GM19438 (cell line): ENCODE results near the gene SLC35A4.

Source experiments
- ATAC-seq: cut with Tn5 transposase; IDR thresholded peaks from one replicate; pipeline ENCODE4 v1.9.1; 2021; ENCODE audit warnings: low read depth; ENCODE audit not compliant: unreplicated experiment

Gene SLC35A4, protein sequence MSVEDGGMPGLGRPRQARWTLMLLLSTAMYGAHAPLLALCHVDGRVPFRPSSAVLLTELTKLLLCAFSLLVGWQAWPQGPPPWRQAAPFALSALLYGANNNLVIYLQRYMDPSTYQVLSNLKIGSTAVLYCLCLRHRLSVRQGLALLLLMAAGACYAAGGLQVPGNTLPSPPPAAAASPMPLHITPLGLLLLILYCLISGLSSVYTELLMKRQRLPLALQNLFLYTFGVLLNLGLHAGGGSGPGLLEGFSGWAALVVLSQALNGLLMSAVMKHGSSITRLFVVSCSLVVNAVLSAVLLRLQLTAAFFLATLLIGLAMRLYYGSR

DNA sequence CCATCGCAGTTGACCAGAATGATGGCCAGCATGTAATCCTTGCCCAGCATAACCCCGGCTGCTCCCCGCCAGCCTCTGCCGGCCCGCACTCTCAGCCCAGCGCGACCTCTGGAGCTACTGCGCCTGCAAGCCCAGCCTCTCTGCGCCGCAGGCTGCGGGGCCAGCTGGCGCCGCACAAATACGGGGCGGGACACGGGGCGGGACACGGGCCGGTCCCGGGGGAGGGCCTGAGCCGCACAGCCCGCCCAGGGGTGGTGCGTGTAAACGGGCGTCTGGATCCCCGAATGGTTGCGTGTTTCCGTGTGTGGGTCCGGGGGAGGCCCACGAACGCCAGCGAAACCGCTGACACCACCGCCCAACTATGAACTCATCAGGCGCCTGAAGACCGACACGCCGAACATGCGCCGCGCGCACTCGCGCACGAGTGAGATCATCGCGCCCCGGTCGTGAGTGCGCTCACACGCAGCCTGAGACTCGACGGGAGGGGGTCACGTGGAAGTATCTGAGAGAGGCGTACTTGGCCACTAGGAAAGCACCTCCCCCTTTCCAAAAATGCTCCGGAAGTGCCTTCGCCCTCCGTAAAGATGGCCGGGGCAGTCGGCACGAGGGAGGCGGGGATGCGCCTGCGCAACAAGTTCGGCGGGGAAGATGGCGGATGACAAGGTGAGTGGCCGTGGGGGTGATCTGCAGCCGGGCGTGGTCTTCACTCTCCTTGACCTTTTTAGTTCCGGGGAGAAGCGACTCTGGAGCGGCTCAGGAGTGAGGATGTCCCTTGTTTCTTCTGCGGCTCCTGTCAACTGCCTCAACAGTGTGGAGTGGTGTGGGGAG lies at the start of gene SLC35A4, which contains the start of gene APBB3:
Gene SLC35A4 (plus strand): TSS at position 633 of the 828 bp plus-strand sequence. CDS start 2,342 bp downstream, outside the sequence.
Gene APBB3 (minus strand): TSS at position 403 of the 828 bp plus-strand sequence. CDS start 353 bp downstream, at position 50.
- ATAC-seq: peak; percentile 87

DNA sequence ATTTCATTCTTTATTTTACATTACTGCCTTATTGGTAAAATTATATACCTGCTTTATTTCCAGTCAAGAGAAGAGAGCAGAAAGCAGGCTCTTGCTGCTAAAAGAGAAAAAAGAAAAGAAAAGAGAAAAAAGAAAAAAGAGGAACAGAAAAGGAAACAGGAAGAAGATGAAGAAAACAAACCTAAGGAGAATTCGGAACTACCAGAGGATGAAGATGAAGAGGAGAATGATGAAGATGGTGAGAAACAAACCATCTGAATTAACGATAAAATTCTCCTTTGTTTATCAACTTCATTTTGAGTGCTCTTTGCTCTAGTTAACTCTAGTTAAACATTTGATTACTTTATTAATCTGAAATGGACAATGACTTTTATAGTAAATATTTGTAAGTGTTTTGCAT lies 40.6 kb upstream of the SLC35A4 start:
- no peak for ATAC-seq

DNA sequence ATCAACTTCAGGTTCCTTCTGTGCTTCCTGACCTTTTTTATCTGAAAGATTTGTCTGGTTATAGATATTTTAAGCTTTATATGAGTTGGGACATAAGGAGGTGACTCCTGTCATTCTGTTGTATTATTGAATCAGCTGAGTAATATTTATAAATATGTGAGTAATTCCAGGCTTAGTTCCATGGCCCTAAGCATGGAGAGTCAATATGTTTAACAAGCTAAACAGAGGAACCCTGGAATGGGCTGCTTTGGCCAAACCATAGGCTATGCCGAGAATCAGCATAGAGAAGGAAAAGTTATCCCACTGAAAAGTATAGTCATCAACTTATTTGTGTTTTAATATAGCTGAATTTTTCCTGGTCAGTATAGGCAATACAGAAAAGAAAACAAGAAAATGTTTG lies 24.4 kb upstream of the SLC35A4 start:
- no peak for ATAC-seq

DNA sequence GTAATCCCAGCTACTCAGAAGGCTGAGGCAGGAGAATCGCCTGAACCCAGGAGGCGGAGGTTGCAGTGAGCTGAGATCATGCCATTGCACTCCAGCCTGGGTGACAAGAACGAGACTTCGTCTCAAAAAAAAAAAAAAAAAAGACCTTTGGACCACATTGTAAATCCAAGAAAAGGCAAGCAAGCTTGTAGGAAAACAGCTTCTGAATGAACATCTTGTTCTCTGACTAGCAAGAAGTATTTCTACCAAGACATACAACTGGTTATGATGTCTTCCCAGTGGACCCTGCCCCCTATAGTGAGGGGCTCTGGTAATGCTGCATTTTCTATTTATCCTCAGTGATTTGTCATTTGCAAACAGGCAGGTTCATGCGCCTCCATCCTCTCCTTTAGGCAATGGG lies 21.7 kb upstream of the SLC35A4 start:
- ATAC-seq: no peak

DNA sequence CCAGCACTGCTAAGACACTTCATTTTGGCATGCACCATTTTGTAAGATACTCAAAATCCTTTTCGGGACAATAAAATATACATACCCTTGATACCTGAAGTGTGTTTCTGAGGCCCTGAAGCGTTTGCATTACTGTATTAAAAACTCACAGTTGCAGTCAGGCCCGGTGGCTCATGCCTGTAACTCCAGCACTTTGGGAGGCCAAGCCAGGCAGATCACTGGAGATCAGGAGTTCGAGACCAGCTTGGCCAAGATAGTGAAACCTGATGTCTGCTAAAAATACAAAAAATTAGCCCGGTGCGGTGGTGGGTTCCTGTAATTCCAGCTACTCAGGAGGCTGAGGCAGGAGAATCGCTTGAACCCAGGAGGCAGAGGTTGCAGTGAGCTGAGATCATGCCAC lies 19.6 kb upstream of the SLC35A4 start:
- no peak for ATAC-seq

DNA sequence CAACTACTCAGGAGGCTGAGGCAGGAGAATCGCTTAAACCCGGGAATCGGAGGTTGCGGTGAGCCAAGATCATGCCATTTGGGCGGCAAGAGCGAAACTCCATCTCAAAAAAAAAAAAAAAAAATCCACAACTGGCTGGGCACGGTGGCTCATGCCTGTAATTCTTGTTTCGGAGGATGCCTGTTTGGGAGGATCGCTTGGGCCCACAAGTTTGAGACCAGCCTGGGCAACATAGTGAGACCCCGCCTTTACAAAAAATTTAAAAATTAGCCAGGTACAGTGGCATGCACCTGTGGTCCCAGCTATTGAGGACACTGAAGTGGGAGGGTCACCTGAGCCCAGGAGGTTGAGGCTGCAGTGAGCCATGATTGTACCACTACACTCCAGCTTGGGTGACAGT lies 19.0 kb upstream of the SLC35A4 start:
- no peak for ATAC-seq

DNA sequence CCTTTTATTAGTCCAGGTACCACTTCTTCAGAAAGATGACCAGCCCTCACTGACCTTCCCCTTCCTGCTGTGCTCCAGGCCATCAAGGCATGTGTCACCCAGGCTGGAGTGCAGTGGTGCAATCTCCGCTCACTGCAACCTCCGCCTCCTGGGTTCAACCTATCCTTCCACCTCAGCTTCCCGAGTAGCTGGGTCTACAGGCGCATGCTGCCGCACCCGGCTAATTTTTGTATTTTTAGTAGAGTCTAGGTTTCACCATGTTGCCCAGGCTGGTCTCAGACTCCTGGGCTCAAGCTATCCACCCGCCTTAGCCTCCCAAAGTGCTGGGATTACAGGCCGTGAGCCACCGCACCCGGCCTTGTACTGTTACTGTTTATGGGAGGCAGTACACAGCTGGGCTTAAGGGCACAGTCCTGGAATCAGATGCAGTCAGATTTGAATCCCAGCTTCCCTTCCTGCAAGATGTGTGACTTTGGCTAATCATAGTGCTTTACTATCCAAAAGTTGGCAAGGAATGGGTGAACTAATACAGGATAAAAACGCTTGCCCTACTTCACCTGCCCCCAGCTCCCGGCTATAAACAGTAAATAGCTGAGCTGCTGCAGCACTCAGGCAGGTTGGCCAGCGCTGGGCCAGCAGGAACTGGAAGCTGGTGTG lies 17.6 kb upstream of the SLC35A4 start:
- ATAC-seq: no peak

DNA sequence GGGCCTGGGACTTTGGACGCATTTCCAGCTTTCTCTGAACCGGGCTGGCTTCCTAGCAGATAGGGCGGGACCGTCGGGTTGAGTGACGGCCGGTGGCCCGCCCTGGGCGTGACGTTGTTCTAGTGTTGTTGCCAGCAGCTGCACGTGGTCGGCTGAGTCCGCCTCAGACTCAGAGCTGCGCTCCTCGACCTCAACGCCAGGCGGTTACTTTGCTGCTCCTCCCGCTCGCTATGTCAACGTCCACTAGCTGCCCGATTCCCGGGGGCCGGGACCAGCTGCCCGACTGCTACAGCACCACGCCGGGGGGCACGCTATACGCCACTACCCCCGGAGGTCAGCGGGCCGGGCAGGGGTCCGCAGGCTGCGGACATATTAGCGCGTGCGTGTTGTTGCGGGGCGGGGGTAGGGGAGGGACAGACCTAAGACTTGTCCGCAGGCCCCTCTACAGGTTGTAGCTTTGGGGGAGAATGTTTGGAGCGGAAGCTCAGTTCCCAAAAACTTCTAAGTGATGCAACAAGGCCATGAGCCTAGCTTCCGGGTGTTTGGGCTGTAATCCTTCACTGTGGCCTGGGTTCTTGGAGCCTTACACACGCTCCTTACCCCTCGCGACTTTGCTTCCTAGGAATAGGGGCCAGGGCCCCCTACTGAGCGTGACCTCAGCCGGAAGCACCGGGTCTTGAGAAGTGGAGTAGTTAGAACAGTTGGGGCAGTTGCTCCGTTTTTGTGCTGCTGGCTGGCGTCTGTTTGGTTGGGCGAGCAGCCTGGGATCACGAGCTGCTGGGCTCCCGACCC lies 16.9 kb upstream of the SLC35A4 start, which contains the start of gene EIF4EBP3:
Gene EIF4EBP3 (plus strand): TSS at position 155 of the 792 bp plus-strand sequence. CDS start 76 bp downstream, at position 231.
- ATAC-seq: peak; percentile 98

DNA sequence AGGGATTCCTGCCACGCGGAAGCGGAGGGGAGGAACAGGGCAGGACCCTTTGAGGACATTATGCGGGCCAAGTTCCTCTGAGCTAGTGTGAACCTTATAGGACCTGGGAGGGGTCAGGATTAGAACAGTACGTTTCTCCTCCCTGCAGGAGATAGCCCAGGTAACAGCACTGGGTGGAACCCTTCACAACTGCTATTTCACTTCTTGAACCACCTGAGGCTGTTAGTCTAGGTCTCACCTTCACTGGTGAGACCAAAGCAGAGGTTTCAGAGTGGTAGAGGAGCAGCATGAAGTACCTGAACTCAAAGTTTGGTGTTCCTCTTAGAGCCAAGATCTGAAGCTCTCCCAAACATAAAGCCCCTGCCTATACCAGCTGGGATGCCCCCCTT lies 16.3 kb upstream of the SLC35A4 start:
- ATAC-seq: no peak

DNA sequence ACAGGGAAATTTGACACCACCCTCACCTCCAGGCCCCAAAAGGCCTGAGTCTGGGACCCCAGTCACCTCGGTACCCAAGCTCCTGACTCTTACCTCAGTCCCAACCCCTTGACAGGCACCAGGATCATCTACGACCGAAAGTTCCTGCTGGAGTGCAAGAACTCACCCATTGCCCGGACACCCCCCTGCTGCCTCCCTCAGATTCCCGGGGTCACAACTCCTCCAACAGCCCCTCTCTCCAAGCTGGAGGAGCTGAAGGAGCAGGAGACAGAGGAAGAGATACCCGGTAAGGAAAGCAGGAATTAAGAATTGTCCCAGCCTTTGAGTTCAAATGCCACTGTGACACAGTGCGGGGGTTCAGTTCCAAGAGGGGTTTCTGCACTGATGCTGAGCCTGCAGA lies 15.8 kb upstream of the SLC35A4 start:
- ATAC-seq: no peak

DNA sequence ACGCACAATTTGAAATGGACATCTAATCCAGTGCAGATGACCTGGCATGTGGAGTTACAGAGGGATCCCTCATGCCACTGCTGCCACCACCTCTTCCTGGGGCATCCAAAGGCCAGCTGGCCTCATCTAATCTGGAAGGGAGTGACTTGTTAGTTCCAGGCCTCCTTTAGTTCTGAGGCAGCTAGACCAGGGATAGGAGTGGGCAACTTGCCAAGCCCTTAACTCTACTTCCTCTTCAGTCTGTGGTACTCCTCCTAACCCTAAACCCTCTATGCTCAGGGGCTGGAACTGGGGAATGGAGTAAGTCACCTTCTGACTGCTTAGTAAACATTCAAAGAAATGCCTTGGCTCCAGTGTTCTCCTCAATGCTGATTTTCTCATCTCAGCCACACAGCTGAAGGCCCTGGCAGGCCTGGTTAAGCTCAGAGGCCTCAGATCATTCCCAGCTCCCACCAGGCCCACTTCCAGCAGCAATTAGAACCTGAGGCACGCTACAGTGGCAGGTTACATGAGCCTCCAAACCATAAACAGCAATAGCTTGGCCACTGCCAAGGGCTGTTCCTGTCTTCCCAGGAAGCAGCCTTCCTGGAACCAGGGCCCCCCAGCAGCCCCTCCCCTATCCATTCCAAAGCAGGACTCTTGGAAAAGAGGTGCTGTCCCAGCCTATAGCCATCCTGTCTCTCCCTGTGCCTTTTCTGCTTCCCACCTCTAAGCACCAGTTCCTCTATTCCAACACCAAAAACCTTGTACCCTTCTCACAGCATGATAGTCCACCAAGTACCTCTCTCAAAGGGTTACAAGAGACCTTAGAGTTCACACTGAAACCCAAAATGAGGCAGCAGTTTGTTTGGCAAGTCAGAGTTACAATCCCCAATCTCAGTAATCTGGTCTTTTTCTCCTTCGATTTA lies 15.1 kb upstream of the SLC35A4 start:
- ATAC-seq: no peak

DNA sequence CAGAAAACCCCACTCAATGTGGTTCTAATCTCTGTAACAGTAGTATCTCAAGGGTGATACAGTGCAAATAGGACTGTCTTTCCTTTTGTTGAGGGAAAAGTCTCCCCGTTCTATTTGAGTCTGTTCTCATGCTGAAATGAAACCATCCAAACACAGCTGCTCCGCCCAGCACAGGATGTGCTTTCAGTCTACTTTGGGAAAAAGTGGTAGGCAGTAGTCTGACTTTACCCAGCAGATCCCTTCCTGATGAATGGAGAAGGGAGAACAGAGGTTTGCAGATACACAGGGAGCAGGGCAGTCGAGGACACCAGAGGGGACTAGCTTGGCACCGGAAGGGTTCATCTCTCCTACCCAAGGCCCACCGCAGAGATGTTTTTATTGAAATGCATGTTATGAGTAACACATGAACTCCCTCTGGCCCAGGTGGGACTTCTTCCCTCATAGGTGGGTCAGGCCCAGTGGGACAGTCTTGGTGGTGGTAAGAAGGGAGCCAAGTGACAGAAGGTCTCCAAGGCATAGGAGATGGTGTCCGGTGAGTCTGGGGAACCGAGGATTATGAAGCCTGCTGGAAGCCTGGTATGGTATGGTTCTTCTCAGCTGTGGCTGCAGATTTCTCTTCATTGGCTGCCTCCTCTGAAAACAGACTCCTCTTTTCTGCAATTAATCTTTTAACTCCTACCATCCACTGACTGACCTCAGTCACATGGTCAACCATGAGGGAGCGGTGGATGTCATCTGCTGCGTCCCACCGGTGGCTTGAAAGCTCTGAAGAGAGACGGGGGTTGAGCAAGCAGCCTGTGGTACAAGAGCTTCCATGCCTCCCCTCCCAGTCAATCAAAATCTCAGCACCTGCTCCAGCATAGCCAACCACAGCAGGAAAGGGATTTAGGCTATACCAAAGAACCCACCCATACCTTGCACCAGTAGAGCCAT lies 14.2 kb upstream of the SLC35A4 start:
- no peak for ATAC-seq

DNA sequence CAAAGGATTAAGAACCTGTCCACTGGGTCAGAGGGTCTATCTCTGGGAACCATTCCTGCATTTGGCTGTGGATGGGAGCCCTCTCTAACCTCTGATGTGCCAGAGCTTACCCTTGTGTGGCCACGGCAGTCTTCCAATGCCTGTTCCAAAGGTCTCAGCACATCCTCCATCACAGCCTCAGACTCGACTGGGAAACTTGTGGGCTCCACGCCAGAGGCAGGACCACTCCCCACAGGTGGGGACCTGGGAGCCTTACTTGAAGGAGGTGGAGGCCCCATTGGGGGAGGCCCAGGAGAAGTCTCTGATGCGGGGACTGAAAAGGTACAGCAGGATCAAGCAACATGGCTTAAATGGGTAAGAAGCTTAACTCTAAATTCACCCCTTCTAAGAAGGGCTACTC lies 12.8 kb upstream of the SLC35A4 start:
- no peak for ATAC-seq

DNA sequence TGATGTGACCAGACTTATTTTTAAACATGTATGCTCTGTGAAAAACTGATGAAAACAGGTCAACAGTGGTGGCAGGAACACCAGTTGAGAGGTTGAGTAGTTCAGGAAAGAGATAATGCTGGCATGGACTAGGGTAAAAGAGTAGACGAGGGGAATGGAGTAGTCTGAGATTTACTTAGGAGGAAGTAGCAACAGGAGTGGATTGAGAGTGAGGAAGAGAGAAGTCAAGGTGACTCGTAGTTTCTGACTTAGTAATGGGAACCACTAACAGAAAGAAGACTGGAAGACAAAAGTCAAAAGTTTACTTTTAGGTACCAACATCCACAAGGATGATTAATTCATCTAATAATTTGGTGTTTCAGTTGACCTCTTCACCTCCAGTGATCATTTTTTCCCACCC lies 11.0 kb upstream of the SLC35A4 start:
- ATAC-seq: no peak

DNA sequence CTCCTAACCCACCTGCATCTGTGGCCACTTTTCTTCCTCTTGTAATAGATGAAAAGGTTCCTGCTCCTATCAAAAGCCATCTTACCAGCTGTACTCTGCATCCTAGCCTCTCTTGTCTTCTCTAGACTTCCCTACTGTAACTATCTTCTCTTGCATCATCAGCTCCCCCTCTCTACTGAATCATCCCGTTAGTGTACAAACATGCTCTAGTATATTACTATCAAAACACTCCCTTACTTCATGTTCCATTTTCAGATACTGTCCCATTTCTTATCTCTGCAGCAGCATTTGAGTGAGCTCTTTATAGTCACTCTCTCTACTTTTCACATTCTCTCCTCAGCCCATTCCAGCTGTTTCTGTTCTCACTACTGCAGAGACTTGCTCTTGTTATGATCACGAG lies 10.2 kb upstream of the SLC35A4 start:
- ATAC-seq: no peak

DNA sequence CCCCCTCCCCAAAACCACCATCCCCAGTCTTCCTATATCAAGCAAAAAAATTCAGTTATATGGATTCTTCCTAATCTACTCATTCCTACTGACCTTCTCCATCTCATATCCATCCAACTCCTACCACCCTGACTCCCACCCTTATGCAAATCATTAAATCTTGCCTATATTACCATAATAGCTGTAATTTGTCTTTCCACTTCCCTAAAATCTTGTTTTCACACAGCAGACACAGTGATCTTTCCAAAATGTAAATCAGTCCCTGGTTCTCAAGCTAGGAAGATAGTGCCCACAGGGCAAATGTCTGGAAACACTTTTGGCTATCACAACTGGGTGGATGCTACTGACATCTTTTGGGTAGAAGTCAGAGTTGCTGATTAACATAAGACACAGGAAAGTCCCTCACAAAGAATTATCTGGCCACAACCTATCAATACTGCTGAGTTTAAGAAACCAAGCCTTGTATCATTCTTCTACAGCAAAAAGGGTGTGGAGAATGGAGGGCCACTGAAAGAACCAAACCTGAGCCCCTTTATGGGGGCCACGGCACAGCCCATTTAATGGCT lies 8.8 kb upstream of the SLC35A4 start:
- ATAC-seq: no peak

DNA sequence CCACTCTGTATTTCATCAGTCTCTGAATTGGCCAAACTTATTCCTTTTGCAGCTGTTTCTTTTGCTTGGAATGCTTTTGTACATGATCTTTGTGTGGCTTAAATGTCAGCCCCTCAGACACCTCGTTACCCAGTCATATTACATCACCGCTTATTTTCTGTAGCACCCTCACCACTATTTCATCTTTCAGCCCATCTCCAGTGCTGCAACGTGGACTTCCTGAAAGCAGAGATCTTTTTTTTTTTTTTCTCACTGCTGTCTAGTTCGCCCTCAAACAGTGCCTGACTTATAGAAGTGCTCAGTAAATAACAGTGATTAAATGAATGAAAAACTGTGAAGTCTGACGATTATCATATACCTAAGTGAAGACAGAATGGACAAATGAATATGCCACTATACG lies 8.2 kb upstream of the SLC35A4 start:
- no peak for ATAC-seq
